SU-DHL-6 (cell line): ENCODE results near the gene SLC4A8.

Experiments
- EZH2phosphoT487 ChIP-seq: fragments of 200-600 bp; sonication (generic), shearing (Covaris generic); conservative IDR thresholded peaks from 2 replicates; pipeline ENCODE4 v1.6.1; 2018; ENCODE audit warnings: mild to moderate bottlenecking, antibody characterized with exemption, low read length, moderate library complexity, mixed read lengths
- TF ChIP-seq, protein P1 (sequence below): fragments of 200-600 bp; sonication (generic); IDR thresholded peaks from one replicate; pipeline ENCODE4 v1.5.1; 2017; ENCODE audit warnings: antibody characterized with exemption, mild to moderate bottlenecking, low read length, moderate library complexity; ENCODE audit not compliant: insufficient read depth, poor library complexity, severe bottlenecking

DNA sequence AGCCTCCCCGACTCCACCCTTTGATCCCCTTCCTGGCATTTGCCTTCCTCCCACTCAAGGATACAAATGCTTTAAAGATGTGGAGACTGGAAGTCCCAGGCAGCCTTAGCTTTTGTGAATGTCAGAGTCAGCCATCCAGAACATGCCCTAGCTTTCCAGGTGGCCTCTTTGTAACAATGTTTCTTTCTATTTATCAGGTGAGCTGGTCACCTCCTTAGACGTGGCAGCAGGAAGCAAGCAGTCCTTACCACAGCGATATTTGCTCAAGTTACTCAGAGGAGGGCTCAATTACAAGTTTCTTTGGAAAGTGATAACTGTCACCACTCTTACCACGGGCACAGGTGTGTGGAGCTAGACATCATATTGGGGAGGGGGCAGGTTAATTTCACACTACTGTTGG, 38.3 kb upstream of the SLC4A8 start:
- TF ChIP-seq, protein P1, sequence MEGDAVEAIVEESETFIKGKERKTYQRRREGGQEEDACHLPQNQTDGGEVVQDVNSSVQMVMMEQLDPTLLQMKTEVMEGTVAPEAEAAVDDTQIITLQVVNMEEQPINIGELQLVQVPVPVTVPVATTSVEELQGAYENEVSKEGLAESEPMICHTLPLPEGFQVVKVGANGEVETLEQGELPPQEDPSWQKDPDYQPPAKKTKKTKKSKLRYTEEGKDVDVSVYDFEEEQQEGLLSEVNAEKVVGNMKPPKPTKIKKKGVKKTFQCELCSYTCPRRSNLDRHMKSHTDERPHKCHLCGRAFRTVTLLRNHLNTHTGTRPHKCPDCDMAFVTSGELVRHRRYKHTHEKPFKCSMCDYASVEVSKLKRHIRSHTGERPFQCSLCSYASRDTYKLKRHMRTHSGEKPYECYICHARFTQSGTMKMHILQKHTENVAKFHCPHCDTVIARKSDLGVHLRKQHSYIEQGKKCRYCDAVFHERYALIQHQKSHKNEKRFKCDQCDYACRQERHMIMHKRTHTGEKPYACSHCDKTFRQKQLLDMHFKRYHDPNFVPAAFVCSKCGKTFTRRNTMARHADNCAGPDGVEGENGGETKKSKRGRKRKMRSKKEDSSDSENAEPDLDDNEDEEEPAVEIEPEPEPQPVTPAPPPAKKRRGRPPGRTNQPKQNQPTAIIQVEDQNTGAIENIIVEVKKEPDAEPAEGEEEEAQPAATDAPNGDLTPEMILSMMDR: no peak
- TF ChIP-seq EZH2phosphoT487: no peak
